ENCODE measurements around the gene OVOL2. TPM values are rescaled to one million over a fixed set of nuclear protein-coding genes. Genes with fewer than 3 reads are reported as not detected.

Gene OVOL2
- total and polyA plus RNA-seq, 2 experiments from 2014 or later, result 11.2 to 11.5 TPM

DNA sequence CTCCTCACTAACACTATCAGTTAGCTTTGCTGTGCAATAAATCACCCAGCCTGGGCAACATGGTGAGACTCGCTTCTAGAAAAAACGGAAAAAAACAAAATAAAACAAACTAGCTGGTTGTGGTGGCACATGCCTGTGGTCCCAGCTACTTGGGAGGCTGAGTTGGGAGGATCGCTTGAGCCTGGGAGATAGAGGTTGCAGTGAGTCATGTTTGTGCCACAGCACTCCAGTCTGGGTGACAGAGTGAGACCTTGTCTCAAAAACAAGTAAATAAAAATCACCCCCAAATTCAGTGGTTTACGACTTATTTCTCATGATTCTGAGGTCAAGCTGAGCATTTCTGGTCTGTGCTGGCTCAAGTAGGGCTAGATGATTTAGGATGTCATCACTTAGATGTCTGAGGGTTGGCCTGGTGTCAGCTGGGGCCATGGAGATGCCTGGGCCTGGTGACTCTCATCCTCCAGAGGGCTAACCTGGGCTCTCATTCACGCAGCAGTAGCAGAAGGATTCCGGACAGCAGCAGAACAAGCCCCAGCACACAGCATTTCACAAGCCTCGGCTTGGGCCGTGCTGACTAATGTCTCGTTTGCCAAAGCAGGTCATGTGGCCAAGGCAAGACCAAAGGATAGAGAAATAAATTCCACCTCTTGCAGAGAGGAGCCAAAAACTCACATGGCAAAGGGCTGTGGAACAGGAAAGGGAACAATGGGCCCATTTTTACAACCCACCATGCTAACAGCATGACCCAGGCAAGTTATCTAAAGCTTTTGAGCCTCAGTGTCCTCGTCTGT lies 56.4 kb downstream of the OVOL2 start (continued):
- TF ChIP-seq REST (IDR thresholded peaks at IDR 0.05; ENCODE audit: unreplicated experiment), result no peak
- no peak for TF ChIP-seq JUNB (IDR thresholded peaks at IDR 0.05; ENCODE audit: unreplicated experiment)
- no peak for TF ChIP-seq STAT1 (IDR thresholded peaks at IDR 0.05; ENCODE audit: unreplicated experiment)
- TF ChIP-seq EZH2 (IDR thresholded peaks at IDR 0.05; ENCODE audit: low read depth, unreplicated experiment), result no peak
- no peak for TF ChIP-seq NANOG (IDR thresholded peaks at IDR 0.05; ENCODE audit: borderline replicate concordance)
- TF ChIP-seq EZH2phosphoT487 (IDR thresholded peaks at IDR 0.05; ENCODE audit: unreplicated experiment), result no peak
- TF ChIP-seq POLR2AphosphoS5 (IDR thresholded peaks at IDR 0.05; ENCODE audit: low read depth), result no peak
- TF ChIP-seq ZNF114 (CRISPR knock-in tag; IDR thresholded peaks at IDR 0.05), result no peak

DNA sequence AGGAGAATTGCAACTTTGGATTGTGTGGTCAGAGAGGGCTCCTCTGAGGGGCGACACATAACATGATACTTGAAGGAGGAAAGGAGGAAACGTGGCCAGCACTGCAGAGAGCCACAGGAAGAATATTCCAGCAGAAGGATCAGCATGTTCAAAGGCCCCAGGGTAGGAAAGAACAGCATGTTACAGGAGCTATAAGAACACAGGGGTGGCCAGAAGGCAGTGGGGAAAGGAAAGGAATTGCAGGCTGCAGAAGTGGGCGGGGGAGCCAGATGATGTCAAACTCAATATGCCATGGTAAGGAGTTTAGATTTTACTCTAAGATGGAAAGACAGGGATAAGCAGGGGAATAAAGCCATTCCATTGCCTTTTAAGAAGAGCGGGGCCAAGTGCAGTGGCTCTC lies 58.1 kb downstream of the OVOL2 start:
- Histone ChIP-seq H4K20me1 (replicated peaks; ENCODE audit: insufficient read depth) (no peaks in the 10 kb centered on the region), H3K4me2 (no peak overlapping the region), H3K79me2 (replicated peaks; ENCODE audit: insufficient read depth) (no peaks in the 10 kb centered on the region), H3K27me3 (ENCODE audit: insufficient read depth) (no peaks in the 10 kb centered on the region), H3K27ac (ENCODE audit: low read depth) (no peak overlapping the region), H2AFZ (no peak overlapping the region), H3F3A (replicated peaks; ENCODE audit: low read depth) (no peaks in the 10 kb centered on the region), H3K4me3 (no peak overlapping the region), H3K36me3 (ENCODE audit: insufficient read depth) (no peaks in the 10 kb centered on the region), H3K4me1 (ENCODE audit: insufficient read depth) (no peaks in the 10 kb centered on the region), H3K9me2 (ENCODE audit: insufficient read depth) (no peaks in the 10 kb centered on the region)
- Mint-ChIP-seq H3K4me3 (no peak overlapping the region), H3K9me3 (no peaks in the 10 kb centered on the region; the same call in 2 of the 3 replicates), H3K27me3 (ENCODE audit: insufficient read depth, low read depth, poor library complexity) (no peaks in the 10 kb centered on the region), H3K36me3 (ENCODE audit: low read depth) (no peaks in the 10 kb centered on the region), H3K4me1 (peaks cover 13% of the 10 kb centered on the region), H3K27ac (no peak overlapping the region)
- DNase-seq (ENCODE audit: low spot score) (no peak), ATAC-seq (no peak)
- TF ChIP-seq EZH2phosphoT487 (IDR thresholded peaks at IDR 0.05; ENCODE audit: unreplicated experiment), result no peak
- no peak for TF ChIP-seq REST (IDR thresholded peaks at IDR 0.05; ENCODE audit: unreplicated experiment)
- TF ChIP-seq ETS1 (IDR thresholded peaks at IDR 0.05), result no peak
- TF ChIP-seq NANOG (IDR thresholded peaks at IDR 0.05; ENCODE audit: borderline replicate concordance), result no peak
- TF ChIP-seq, protein P1, sequence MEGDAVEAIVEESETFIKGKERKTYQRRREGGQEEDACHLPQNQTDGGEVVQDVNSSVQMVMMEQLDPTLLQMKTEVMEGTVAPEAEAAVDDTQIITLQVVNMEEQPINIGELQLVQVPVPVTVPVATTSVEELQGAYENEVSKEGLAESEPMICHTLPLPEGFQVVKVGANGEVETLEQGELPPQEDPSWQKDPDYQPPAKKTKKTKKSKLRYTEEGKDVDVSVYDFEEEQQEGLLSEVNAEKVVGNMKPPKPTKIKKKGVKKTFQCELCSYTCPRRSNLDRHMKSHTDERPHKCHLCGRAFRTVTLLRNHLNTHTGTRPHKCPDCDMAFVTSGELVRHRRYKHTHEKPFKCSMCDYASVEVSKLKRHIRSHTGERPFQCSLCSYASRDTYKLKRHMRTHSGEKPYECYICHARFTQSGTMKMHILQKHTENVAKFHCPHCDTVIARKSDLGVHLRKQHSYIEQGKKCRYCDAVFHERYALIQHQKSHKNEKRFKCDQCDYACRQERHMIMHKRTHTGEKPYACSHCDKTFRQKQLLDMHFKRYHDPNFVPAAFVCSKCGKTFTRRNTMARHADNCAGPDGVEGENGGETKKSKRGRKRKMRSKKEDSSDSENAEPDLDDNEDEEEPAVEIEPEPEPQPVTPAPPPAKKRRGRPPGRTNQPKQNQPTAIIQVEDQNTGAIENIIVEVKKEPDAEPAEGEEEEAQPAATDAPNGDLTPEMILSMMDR (conservative IDR thresholded peaks at IDR 0.05; ENCODE audit: low read depth in 2 of 2), result no peak
- no peak for TF ChIP-seq POLR2AphosphoS5 (IDR thresholded peaks at IDR 0.05; ENCODE audit: low read depth)
- no peak for TF ChIP-seq CREB1 (CRISPR knock-in tag; IDR thresholded peaks at IDR 0.05; ENCODE audit: low read depth)
